ENCODE data around the gene AHSA1. TPM values are rescaled to one million over a fixed set of nuclear protein-coding genes. Genes with fewer than 3 reads are reported as not detected.

The AHSA1 gene
- total and polyA plus RNA-seq, 2 donors (not counting 1 experiment from before 2014, with no cell fraction given), result 60.3 to 189 TPM

DNA sequence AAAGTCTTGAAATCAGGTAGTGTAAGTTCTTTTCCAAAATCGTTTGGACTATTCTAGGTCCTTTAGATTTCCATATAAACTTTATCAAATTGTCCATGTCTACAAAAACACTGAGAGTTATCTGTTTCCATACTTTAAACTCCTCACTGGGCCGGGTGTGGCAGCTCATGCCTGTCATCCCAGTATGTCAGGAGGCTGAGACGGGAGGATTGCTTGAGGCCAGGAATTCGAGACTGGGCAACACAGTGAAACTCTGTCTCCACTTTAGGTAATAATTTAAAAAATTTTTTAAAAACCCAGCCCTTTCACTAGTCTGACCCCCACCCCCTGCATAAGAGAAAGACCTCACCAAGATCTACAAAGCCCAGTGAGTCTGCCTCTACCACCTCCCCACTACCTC, 47.1 kb downstream of the AHSA1 start:
- H3K79me2 ChIP-seq (ENCODE audit: control insufficient read depth, insufficient read depth, low read length), result no peaks in the 10 kb centered on the region
- TF ChIP-seq, protein P1, sequence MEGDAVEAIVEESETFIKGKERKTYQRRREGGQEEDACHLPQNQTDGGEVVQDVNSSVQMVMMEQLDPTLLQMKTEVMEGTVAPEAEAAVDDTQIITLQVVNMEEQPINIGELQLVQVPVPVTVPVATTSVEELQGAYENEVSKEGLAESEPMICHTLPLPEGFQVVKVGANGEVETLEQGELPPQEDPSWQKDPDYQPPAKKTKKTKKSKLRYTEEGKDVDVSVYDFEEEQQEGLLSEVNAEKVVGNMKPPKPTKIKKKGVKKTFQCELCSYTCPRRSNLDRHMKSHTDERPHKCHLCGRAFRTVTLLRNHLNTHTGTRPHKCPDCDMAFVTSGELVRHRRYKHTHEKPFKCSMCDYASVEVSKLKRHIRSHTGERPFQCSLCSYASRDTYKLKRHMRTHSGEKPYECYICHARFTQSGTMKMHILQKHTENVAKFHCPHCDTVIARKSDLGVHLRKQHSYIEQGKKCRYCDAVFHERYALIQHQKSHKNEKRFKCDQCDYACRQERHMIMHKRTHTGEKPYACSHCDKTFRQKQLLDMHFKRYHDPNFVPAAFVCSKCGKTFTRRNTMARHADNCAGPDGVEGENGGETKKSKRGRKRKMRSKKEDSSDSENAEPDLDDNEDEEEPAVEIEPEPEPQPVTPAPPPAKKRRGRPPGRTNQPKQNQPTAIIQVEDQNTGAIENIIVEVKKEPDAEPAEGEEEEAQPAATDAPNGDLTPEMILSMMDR (conservative IDR thresholded peaks at IDR 0.05 in 1 of 2, IDR thresholded peaks at IDR 0.05 in 1 of 2; ENCODE audit: low read depth in 1 of 2, low read length in 2 of 2), result no peak
- no peak for TF ChIP-seq EZH2 (IDR thresholded peaks at IDR 0.05; ENCODE audit: low read length, missing control alignments)
- H3K4me2 ChIP-seq (ENCODE audit: extremely low read depth, insufficient read depth, low read length), result no peak overlapping the region
- no peak for DNase-seq (ENCODE audit: low read depth in 2 of 2)
- no peak overlapping the region for H2AFZ ChIP-seq (ENCODE audit: low read length)
- no peak overlapping the region for H3K27ac ChIP-seq (ENCODE audit: insufficient read depth, low read length)
- no peak overlapping the region for H3K4me3 ChIP-seq (replicated peaks in 1 of 4; ENCODE audit: control extremely low read depth in 1 of 4, insufficient read depth in 1 of 4, low read depth in 3 of 4, low read length in 4 of 4)
- H3K36me3 ChIP-seq (ENCODE audit: control insufficient read depth, insufficient read depth, low read length), result no peaks in the 10 kb centered on the region
- H3K4me1 ChIP-seq (ENCODE audit: control insufficient read depth, extremely low read depth, insufficient read depth, low read length), result no peaks in the 10 kb centered on the region
- H3K9me3 ChIP-seq (ENCODE audit: control insufficient read depth, insufficient read depth, low read depth, low read length), result no peaks in the 10 kb centered on the region
- H3K27me3 ChIP-seq (ENCODE audit: control insufficient read depth, insufficient read depth, low read length), result no peaks in the 10 kb centered on the region
- H3K9ac ChIP-seq (ENCODE audit: insufficient read depth, low read length), result no peak overlapping the region
- H4K20me1 ChIP-seq (ENCODE audit: control insufficient read depth, extremely low read depth, insufficient read depth, low read length), result no peaks in the 10 kb centered on the region

DNA sequence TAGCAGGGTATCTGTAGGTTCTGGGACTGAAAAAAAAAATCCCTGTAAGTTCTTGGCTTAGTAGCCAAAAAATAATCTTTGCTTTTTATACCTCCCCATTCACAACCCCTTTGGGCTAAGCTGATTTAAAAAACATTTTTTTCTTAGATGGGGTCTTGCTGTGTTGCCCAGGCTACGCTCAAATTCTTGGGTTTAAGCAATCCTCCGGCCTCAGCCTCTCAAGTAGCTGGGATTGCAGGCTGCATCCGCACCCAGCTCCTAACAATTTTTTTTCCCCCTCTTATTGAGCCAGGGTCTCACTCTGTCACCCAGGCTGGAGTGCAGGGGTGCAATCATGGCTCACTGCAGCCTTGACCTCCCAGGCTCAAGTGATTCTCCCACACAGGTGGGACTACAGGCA, 49.9 kb downstream of the AHSA1 start:
- Histone ChIP-seq H3K4me1 (ENCODE audit: control insufficient read depth, extremely low read depth, insufficient read depth, low read length) (no peaks in the 10 kb centered on the region), H3K27me3 (ENCODE audit: control insufficient read depth, insufficient read depth, low read length) (no peaks in the 10 kb centered on the region), H2AFZ (ENCODE audit: low read length) (no peak overlapping the region), H3K79me2 (ENCODE audit: control insufficient read depth, insufficient read depth, low read length) (no peaks in the 10 kb centered on the region), H3K4me2 (ENCODE audit: extremely low read depth, insufficient read depth, low read length) (no peak overlapping the region), H3K4me3 (replicated peaks in 1 of 4; ENCODE audit: control extremely low read depth in 1 of 4, insufficient read depth in 1 of 4, low read depth in 3 of 4, low read length in 4 of 4) (no peak overlapping the region), H3K9me3 (ENCODE audit: control insufficient read depth, insufficient read depth, low read depth, low read length) (no peaks in the 10 kb centered on the region), H3K36me3 (ENCODE audit: control insufficient read depth, insufficient read depth, low read length) (peaks cover 4% of the 10 kb centered on the region), H4K20me1 (ENCODE audit: control insufficient read depth, extremely low read depth, insufficient read depth, low read length) (no peaks in the 10 kb centered on the region), H3K9ac (ENCODE audit: insufficient read depth, low read length) (no peak overlapping the region), H3K27ac (ENCODE audit: insufficient read depth, low read length) (no peak overlapping the region)
- no peak for TF ChIP-seq EZH2 (IDR thresholded peaks at IDR 0.05; ENCODE audit: low read length, missing control alignments)
- TF ChIP-seq, protein P1 (conservative IDR thresholded peaks at IDR 0.05 in 1 of 2, IDR thresholded peaks at IDR 0.05 in 1 of 2; ENCODE audit: low read depth in 1 of 2, low read length in 2 of 2), result no peak
- no peak for DNase-seq (ENCODE audit: low read depth in 2 of 2)

DNA sequence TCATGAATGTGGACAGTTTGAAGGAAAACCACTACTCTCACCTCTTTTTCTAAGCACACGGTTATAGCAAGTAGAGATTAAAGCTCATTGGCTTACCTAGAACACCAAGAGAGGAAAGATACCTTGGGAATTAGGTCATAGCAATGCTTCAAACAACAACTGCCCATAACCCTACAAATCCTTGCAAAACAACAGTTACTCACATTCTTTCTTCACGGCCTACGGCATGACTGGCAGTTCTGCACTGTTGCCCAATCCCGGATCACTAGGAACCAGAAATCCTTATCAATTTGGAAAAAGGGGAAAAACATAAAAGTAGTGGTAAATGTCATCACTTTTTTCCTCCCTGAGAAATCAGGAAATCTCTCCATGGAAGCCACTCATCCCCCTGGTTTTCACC, 50.4 kb downstream of the AHSA1 start:
- Histone ChIP-seq H2AFZ (ENCODE audit: low read length) (no peak overlapping the region), H3K79me2 (ENCODE audit: control insufficient read depth, insufficient read depth, low read length) (no peaks in the 10 kb centered on the region), H3K4me3 (replicated peaks in 1 of 4; ENCODE audit: control extremely low read depth in 1 of 4, insufficient read depth in 1 of 4, low read depth in 3 of 4, low read length in 4 of 4) (no peak overlapping the region), H3K9me3 (ENCODE audit: control insufficient read depth, insufficient read depth, low read depth, low read length) (no peaks in the 10 kb centered on the region), H4K20me1 (ENCODE audit: control insufficient read depth, extremely low read depth, insufficient read depth, low read length) (no peaks in the 10 kb centered on the region), H3K27ac (ENCODE audit: insufficient read depth, low read length) (no peak overlapping the region), H3K4me1 (ENCODE audit: control insufficient read depth, extremely low read depth, insufficient read depth, low read length) (no peaks in the 10 kb centered on the region), H3K36me3 (ENCODE audit: control insufficient read depth, insufficient read depth, low read length) (peaks cover 4% of the 10 kb centered on the region), H3K27me3 (ENCODE audit: control insufficient read depth, insufficient read depth, low read length) (no peaks in the 10 kb centered on the region), H3K9ac (ENCODE audit: insufficient read depth, low read length) (no peak overlapping the region), H3K4me2 (ENCODE audit: extremely low read depth, insufficient read depth, low read length) (no peak overlapping the region)
- peak; percentile 43 to 76 for DNase-seq (ENCODE audit: low read depth in 2 of 2)
- TF ChIP-seq, protein P1 (conservative IDR thresholded peaks at IDR 0.05 in 1 of 2, IDR thresholded peaks at IDR 0.05 in 1 of 2; ENCODE audit: low read depth in 1 of 2, low read length in 2 of 2), result no peak
- no peak for TF ChIP-seq EZH2 (IDR thresholded peaks at IDR 0.05; ENCODE audit: low read length, missing control alignments)
